B cell (primary cell): ENCODE results near the gene SLC35F2.

Experiments
- CTCF ChIP-seq: fragments of 200-600 bp; IDR thresholded peaks from one replicate; pipeline ENCODE4 v1.8.0; 2022; ENCODE audit warnings: antibody characterized with exemption, mild to moderate bottlenecking
- EZH2 ChIP-seq: IDR thresholded peaks from 2 replicates; pipeline ENCODE4 v1.6.1; 2012; ENCODE audit warnings: borderline replicate concordance, low read depth, mild to moderate bottlenecking, moderate library complexity, low read length; ENCODE audit not compliant: insufficient read depth, poor library complexity, severe bottlenecking

GRCh38 chr11:107808521-107808920, 50.1 kb downstream of the SLC35F2 start:
- TF ChIP-seq CTCF (no peak), EZH2 (no peak)
